CD4-positive, alpha-beta T cell treated with Interleukin-6 at 100 ng/mL for 8 hours (primary cell): ENCODE data around the gene C11orf68.

Source experiments
- DNase-seq: peaks from one replicate; pipeline ENCODE4 v3.0.0-alpha.2; 2020; ENCODE audit warnings: mixed read lengths, low spot score

C11orf68 gene

DNA sequence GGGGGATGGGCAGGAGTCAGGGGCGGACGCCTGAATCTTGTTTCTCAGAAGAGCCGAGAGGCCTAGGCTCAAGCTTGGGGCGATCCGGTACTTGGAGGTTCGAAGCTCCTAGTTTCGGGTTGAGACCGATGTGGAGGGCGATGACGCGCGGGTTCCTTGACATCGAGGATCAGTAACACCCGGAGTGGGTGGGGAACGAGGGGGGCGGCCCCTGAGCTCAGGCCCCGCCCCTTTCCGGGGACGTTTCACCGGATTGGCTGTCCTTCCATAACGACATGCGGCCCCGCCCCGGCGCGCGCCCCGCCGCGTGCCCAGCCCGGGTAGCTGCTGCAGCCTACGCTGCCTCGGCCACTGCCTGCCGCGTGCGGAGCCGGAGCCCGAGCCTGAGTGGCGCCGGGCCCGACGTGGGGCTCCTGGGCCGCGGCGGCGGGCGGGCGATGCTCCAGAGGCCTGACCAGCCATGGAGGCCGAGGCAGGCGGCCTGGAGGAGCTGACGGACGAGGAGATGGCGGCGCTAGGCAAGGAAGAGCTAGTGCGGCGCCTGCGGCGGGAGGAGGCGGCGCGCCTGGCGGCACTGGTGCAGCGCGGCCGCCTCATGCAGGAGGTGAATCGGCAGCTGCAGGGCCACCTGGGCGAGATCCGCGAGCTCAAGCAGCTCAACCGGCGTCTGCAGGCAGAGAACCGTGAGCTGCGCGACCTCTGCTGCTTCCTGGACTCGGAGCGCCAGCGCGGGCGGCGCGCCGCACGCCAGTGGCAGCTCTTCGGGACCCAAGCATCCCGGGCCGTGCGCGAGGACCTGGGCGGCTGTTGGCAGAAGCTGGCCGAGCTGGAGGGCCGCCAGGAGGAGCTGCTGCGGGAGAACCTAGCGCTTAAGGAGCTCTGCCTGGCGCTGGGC is 28.3 kb downstream of the C11orf68 start, which contains the start of gene CCDC85B:
CCDC85B (plus strand) TSS at position 350 of the 895 bp plus-strand sequence; CDS start at position 461, 111 bp downstream.
- peak; percentile 98 for DNase-seq

DNA sequence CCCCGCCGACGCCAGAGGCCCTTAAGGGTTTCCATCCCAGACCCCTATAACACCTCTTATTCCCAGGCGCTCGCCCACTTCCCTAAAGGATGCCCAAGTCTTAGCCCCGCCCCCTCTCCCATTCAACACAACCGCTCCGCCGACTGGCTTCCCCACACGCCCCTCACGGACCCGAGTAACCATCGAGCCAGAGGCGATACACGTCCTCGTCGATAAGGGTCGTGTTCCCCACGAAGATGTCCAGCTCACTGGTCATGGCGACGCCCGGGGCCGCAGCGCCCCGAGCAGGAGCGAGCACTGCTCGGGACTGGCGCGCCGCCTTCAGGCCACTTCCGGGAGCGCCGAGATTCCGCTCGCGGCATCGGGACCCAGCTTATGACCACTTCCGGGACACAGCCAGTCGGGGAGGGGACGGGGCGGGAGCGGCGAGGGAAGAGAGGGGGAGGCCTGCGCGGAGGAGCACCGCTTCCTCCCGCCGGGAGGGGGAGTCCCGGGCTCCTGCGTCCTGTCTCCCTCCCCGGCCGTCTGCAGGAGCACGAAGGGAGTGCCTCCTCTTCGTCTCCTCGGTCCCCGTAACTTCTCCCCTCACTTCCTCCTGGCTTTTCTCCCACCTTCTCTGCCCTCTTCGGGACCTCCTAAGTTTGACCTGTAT is 30.6 kb downstream of the C11orf68 start, which contains the start of gene FIBP:
FIBP (minus strand) TSS at position 309 of the 652 bp plus-strand sequence; CDS start at position 256, 53 bp downstream.
- peak; percentile 96 for DNase-seq

DNA sequence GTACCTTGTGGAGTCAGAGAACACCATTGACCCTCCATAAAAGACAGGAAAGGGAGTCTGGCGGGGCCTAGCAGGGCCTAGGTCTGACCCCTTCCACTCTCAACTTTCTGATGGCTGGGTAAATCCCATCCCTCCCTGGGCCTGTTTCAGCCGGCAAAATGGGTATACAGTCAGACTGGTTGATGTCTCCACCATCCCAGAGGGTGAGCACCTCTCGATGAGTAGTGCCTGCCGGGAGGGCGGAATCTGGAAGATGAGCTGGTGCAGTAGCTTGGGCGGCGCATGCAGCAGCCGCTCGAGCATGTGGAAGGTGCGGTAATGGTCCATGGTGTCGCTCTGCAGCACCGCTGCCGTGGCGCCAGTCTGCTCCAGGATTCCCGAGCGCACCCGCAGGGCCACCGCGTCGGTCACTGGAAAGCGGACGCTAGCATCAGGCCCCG is 31.1 kb downstream of the C11orf68 start:
- no peak for DNase-seq

DNA sequence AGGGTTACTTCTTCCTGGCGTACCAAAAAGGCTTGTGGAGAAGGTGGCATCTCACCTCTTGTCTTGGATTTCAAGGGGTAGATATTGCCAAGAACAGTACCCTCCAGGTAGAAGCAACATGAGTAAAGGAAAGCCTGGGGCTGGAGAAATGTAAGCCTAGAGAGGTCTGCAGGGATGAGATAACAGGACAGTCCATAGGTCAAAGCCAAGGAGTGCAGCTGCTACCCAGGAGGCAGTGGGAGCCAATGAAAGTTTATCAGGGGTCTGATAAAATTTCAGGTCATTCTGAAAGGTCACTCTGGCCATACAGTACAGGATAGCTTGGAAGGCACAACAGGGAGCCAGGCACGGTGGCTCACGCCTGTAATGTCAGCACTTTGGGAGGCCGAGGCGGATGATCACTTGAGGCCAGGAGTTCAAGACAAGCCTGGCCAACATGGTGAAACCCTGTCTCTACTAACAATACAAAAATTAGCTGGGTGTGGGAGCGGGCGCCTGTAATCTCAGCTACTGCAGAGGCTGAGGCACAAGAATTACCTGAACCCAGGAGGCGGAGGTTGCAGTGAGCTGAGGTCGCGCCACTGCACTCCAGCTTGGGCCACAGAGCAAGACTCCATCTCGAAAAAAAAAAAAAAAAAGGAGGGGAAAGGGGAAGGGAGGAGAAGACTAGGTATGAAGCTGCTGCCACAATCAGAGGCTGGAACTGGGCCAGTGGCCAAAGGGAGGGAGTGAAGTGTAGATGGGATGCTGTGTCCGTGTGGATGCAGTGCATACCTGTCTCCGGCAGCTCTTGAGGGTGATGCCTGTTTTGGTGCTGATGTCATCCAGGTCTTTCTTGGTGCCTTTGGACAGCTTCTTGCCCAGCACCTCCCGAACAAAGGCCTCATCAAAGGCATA is 31.8 kb downstream of the C11orf68 start:
- no peak for DNase-seq

DNA sequence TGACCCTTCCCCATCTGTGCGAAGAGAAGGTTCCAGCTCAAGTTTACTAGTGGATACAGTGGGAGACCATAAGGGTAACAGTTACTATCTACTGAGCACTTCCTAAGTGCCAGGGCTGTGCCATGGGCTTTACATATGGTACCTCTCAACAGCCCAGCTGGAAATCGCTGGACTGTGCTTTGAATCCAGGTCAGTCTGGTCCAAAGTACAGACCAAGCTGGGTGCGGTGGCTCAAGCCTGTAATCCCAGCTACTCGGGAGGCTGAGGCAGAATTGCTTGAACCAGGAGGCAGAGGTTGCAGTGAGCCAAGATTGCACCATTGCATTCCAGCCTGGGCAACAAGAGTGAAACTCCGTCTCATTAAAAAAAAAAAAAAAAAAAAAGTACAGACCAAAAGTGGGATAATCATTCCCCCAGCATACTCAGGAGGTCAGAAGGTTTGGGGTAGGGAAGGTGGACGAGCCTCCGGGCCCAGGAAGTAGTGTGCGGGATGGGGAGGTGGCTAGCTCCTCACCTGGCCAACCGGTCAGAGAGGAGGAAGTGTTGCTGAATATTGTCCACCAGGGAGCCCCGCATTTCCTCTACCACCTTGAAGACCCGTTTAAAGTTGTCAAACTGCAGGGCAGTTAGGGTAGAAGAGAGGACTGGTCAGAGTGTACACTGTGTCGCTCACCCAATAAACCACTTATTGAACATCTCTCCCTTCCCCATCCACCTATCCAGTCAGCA is 32.9 kb downstream of the C11orf68 start:
- no peak for DNase-seq

DNA sequence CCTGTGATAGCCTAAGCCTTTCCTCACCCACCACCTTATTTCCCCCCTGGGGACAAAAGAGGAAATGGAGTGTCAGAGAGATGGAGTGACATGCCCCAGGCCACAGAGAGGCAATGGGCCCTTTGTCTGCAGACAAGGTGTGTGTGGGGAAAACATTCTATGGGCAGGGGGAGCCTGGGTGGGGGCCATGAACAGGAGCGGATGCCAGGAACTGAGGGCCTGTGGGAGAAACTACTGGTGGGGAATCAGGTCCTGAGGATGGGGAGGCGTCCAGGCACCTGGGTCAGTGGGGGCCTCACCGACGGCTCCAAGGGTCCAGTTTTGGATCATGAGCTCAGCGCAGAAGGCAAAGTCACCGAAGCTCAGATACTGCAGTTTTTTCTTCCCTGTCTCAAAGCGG is 33.6 kb downstream of the C11orf68 start:
- DNase-seq = no peak

DNA sequence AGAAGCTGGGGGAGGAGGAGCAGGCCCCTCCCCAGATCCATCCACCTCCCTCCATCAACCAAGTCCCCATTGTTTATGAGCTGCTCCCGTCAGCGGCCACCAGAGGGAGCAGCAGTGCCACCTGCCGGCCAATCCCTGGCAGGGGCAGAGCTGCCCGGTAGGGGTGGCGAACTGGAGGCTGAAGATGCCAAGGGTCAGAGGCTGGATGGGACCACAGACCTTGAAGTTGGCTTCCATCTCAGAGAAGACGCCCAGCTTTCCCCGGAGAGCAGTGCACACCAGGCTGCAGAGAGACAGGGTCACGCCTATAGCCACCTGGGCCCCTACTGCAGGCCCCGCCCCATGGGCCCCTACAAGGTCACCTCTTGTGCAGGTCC is 34.2 kb downstream of the C11orf68 start:
- peak; percentile 80 for DNase-seq

DNA sequence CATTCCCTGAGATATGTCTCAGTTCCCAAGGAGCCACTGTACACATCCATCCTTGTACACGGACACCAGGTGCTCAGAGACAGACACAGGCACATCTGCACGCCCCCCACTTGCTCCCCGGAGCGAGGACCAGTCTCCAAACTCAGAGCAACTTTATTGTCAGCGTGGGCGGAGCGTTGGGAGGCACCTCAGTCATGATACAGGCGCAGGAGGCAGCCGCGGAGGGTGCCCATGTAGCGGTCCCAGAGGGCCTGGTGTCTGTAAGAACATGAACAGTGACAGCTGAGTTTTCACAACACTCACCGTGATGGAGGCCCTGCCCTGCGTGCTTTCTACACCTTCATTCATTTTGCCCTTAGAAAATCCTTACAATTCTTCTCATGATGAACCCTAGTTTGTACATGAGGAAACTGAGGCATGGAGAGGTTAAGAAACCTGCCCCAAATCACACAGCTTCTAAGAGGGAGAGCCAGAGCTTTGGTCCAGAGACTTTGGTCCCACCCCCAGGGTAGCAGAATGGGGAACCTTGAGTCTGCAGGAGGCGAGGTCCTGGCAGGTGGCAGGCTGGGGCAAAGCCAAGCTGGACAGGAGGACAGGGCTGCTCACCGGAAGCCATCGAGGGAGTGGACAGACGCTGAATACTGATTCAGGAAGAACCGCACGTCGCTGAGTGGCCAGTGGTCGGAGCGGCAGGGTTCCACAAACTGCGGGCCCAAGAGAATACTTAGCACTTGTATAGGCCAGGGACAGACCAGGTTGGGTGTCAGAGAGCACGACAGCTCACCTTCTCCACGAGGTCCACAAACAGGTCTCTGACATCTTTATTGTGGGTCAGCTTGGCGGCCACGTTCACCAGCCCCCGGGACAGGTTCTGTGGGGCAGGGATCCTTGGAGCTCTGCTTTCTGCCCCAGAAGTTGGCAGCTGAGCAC is 34.8 kb downstream of the C11orf68 start:
- DNase-seq = no peak

DNA sequence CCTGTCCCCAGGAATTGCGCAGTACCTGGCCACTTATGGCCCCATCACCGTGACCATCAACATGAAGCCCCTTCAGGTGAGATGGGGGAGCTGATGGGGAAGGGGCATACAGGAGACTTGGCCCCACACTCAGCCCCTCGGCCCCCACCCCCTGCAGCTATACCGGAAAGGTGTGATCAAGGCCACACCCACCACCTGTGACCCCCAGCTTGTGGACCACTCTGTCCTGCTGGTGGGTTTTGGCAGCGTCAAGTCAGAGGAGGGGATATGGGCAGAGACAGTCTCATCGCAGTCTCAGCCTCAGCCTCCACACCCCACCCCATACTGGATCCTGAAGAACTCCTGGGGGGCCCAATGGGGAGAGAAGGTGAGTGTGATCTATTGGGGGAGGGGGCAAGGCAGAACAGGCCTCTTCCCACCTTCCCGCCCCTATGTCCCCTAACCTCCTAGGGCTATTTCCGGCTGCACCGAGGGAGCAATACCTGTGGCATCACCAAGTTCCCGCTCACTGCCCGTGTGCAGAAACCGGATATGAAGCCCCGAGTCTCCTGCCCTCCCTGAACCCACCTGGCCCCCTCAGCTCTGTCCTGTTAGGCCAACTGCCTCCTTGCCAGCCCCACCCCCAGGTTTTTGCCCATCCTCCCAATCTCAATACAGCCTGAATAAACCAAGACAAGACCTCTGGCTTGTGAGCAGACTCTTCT is 35.7 kb downstream of the C11orf68 start:
- no peak for DNase-seq

DNA sequence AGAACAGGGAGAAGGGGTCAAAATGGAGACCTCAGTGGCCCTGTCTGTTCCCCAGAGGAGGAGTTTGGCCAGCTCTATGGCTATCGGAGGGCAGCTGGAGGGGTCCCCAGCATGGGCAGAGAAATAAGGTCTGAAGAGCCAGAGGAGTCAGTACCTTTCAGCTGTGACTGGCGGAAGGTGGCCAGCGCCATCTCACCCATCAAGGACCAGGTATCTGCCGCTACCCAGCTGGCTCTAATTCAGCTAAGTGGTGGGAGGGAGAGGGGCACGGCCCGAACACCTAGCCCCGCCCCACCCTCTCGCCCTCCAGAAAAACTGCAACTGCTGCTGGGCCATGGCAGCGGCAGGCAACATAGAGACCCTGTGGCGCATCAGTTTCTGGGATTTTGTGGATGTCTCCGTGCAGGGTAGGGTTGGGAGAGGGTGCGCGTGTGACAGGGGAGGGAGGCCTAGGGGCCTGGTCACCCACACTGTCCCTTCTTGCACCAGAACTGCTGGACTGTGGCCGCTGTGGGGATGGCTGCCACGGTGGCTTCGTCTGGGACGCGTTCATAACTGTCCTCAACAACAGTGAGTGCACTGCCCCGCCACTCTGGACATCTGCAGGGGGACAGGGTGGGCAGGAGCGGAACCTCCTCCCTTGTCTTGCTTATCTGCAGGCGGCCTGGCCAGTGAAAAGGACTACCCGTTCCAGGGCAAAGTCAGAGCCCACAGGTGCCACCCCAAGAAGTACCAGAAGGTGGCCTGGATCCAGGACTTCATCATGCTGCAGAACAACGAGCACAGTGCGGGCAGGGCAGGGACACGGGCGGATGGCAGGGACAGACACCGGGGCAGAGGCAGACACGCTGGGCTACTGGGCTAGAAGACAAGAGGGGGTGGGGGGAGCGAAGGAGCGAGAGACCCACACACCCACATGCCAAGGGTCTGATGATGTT is 36.5 kb downstream of the C11orf68 start:
- no peak for DNase-seq

DNA sequence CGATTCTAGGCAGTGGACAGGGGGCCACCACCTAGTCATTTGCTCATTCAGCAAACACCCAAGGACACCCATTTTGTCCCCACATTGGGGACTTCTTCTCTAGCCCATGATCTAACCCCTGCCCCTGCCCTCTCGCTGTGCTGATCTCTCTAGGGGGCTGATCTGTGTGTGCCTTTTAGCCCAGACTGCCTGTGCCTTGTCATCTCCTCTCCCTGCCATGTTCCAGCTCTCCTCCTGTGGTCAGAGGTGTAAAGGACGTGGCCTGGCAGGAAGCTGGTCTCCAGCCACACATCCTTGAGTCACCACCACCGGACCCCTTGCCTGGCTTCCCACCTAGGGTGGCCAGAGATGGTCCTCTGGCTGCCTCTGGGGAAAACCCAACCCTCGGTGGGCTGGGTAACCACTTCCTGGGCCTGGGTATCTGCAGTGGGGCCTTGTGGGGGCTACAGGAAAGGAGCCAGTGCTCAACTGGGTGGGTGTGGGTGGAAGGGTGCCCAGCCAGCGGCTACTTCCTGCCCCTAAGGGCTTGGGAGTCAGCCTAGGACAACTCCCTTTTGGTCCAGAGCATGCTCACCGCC is 37.9 kb downstream of the C11orf68 start:
- DNase-seq = no peak

DNA sequence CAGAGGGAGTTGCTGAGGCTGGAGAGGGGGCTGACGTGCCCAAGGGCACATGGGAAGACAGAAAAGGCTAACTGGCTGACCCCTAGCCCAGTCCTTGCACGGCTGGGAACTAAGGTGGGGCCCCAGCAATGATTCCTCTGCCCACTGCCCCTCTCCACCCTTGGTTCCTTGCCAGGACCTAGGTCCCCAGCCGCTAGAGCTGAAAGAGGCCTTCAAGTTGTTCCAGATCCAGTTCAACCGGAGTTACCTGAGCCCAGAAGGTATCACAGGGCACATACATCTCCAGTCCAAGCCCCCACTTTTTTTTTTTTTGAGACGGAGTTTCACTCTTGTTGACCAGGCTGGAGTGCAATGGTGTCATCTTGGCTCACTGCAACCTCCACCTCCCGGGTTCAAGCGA is 38.8 kb downstream of the C11orf68 start:
- no peak for DNase-seq

DNA sequence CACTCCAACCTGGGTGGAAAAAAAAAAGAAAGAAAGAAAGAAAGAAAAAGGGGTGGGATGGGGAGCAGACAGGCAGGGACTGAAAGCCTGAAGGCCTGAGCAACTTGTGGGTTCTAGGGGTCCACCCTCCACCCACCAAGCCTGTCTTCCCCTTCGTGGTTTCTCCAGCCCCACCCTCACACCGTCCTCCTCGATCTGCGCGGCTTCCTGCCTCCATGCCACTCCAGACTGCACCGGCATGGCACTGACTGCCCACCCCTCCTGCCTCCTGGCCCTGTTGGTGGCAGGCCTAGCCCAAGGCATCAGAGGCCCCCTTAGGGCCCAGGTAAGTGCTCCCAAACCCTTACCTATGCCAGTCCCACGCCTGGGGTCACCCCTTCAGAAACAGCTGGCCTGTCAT is 39.2 kb downstream of the C11orf68 start, which contains the start of gene CTSW:
CTSW (plus strand) TSS at position 221 of the 400 bp plus-strand sequence; CDS start at position 239, 18 bp downstream.
- DNase-seq = peak; percentile 50

DNA sequence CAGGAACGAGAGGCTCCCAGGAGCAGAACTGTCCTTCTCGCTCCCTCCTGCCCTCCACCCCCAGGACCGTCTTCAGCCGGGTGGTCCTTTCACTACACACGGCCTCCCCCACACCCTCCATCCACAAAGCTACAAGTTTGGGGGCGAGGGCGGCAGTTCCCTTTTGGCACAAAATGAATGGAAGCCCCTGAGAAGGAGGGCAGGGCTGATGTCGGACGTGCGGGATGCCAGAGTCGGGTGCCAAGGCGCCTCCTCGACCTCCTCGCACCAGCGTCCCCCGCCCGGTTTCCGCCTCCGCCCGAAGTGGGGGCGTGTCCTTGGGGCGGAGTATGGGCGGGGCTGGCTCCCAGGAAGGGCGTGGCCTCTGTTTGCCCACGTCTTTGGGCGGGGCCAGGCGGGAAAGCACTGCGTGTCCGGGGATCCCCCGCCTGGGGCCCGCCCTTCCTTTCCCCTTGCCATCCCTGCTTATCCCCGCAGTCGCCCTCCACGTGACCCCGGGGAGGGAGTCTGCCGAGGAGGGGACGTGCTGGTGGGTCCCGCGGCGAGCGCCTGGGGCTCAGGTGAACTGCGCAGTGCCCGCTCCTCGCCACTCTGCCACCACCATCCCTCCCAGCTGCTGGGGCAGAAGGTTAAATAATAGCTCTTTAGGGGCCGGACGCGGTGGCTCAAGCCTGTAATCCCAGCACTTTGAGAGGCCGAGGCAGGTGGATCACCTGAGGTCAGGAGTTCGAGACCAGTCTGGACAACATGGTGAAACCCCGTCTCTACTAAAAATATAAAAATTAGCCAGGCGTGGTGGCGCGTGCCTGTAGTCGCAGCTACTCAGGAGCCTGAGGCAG is 45.3 kb downstream of the C11orf68 start:
- peak; percentile 95 for DNase-seq

DNA sequence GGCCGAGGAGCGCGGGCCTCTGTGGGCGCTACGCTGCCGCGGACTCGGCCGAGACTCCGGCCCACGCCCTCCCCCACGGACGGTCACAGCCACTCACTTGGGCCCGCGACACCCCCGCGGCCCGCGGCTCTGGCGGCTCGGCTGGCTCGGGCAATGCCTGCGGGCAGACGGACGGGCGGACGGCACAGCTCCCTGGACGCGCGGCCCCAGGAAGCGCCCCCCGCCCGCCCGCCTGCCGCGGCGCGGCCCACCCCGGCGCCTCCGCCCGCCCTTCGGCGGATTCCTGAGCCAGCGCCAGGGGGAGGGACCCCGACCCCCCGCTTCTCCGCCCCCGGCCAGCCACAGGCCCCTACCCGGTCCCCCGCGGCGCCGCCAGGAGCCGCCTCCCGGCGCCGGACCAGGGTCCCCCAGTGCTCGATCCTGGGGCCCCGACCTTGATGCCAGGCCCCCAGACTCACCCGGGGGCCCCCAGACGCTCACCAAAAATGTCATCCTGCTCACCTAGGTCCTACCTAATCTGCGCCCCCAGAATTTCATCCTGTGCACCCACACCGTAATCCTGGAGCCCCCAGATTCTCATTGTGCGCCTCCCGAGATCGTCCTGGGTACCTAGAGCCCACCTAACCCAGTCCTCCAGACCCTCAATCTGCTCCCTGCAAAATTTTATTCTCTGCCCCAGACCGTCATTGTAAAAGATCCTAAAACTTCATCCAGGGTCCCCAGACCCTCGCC is 46.1 kb downstream of the C11orf68 start, which contains the start of gene EFEMP2:
EFEMP2 (minus strand) TSS at position 215 of the 732 bp plus-strand sequence. CDS start 446 bp downstream, outside the sequence.
- DNase-seq = no peak
